SK-N-SH treated with all-trans-retinoic acid at 6 μM for 48 hours (cell line): ENCODE measurements around the gene KMT2B.

Source experiments
- ATAC-seq: fragments of 200-7000 bp; cut with Tn5 transposase; 3 replicates; pipeline ENCODE4 v1.9.1; 2020; ENCODE audit warnings: mild to moderate bottlenecking, moderate library complexity
- ARNTL ChIP-seq: fragments of 450-650 bp; formaldehyde crosslinking; IDR thresholded peaks from 2 replicates; pipeline ENCODE4 v1.5.0; 2020; ENCODE audit warnings: low read depth, mild to moderate bottlenecking, moderate library complexity, borderline replicate concordance
- BACH2 ChIP-seq: fragments of 250-450 bp; sonication (Bioruptor Pico); IDR thresholded peaks from 2 replicates; pipeline ENCODE4 v1.9.0; 2021; ENCODE audit warnings: mild to moderate bottlenecking, borderline replicate concordance
- CREB5 ChIP-seq: fragments of 250-450 bp; sonication (Bioruptor Pico); IDR thresholded peaks from 2 replicates; pipeline ENCODE4 v1.5.1; 2020; ENCODE audit warnings: low read depth, mild to moderate bottlenecking, moderate library complexity
- CSDC2 ChIP-seq: fragments of 250-450 bp; sonication (Bioruptor Pico); IDR thresholded peaks from 2 replicates; pipeline ENCODE4 v1.5.0; 2020; ENCODE audit warnings: mild to moderate bottlenecking, moderate library complexity
- CSRNP3 ChIP-seq: fragments of 250-450 bp; sonication (Bioruptor Pico); IDR thresholded peaks from 2 replicates; pipeline ENCODE4 v1.5.1; 2021; ENCODE audit warnings: mild to moderate bottlenecking, moderate library complexity
- ESRRG ChIP-seq: fragments of 250-450 bp; sonication (Bioruptor Pico); IDR thresholded peaks from 2 replicates; pipeline ENCODE4 v1.6.1; 2021; ENCODE audit warnings: mild to moderate bottlenecking
- GLIS3 ChIP-seq: fragments of 250-450 bp; sonication (Bioruptor Pico); IDR thresholded peaks from 2 replicates; pipeline ENCODE4 v1.5.0; 2020; ENCODE audit warnings: mild to moderate bottlenecking, moderate library complexity
- OSR1 ChIP-seq: fragments of 250-450 bp; sonication (Bioruptor Pico); IDR thresholded peaks from 2 replicates; pipeline ENCODE4 v1.8.0; 2022; ENCODE audit warnings: moderate library complexity, mild to moderate bottlenecking, inconsistent platforms
- RARB ChIP-seq: fragments of 250-450 bp; sonication (Bioruptor Pico); IDR thresholded peaks from 2 replicates; pipeline ENCODE4 v1.8.0; 2021; ENCODE audit warnings: mild to moderate bottlenecking, moderate library complexity
- SNAI2 ChIP-seq: fragments of 250-450 bp; sonication (Bioruptor Pico); IDR thresholded peaks from 2 replicates; pipeline ENCODE4 v1.5.0; 2020; ENCODE audit warnings: mild to moderate bottlenecking, moderate library complexity
- TOX ChIP-seq: fragments of 250-450 bp; sonication (Bioruptor Pico); IDR thresholded peaks from 2 replicates; pipeline ENCODE4 v1.8.0; 2021; ENCODE audit warnings: mild to moderate bottlenecking, moderate library complexity, borderline replicate concordance
- ZC3H10 ChIP-seq: fragments of 250-450 bp; sonication (Bioruptor Pico); IDR thresholded peaks from 2 replicates; pipeline ENCODE4 v1.5.1; 2021; ENCODE audit warnings: mild to moderate bottlenecking, moderate library complexity
- ZFP3 ChIP-seq: fragments of 250-450 bp; sonication (Bioruptor Pico); IDR thresholded peaks from 2 replicates; pipeline ENCODE4 v1.5.0; 2020; ENCODE audit warnings: mild to moderate bottlenecking, moderate library complexity
- ZFP30 ChIP-seq: fragments of 450-650 bp; formaldehyde crosslinking; IDR thresholded peaks from 2 replicates; pipeline ENCODE4 v1.5.0; 2022; ENCODE audit warnings: mild to moderate bottlenecking, moderate library complexity
- ZNF8 ChIP-seq: fragments of 450-650 bp; formaldehyde crosslinking; IDR thresholded peaks from 2 replicates; pipeline ENCODE4 v1.5.0; 2020; ENCODE audit warnings: mild to moderate bottlenecking, moderate library complexity
- TF ChIP-seq, protein P1 (sequence below): fragments of 250-450 bp; sonication (Bioruptor Pico); IDR thresholded peaks from 2 replicates; pipeline ENCODE4 v1.5.0; 2020; ENCODE audit warnings: mild to moderate bottlenecking, moderate library complexity
- TF ChIP-seq, protein P2 (sequence below): fragments of 250-450 bp; sonication (Bioruptor Pico); IDR thresholded peaks from 2 replicates; pipeline ENCODE4 v1.8.0; 2020; ENCODE audit warnings: mild to moderate bottlenecking, moderate library complexity, borderline replicate concordance

Gene KMT2B

GRCh38 chr19:35713904-35714495, 3.8 kb upstream of the KMT2B start:
- TF ChIP-seq, protein P1, sequence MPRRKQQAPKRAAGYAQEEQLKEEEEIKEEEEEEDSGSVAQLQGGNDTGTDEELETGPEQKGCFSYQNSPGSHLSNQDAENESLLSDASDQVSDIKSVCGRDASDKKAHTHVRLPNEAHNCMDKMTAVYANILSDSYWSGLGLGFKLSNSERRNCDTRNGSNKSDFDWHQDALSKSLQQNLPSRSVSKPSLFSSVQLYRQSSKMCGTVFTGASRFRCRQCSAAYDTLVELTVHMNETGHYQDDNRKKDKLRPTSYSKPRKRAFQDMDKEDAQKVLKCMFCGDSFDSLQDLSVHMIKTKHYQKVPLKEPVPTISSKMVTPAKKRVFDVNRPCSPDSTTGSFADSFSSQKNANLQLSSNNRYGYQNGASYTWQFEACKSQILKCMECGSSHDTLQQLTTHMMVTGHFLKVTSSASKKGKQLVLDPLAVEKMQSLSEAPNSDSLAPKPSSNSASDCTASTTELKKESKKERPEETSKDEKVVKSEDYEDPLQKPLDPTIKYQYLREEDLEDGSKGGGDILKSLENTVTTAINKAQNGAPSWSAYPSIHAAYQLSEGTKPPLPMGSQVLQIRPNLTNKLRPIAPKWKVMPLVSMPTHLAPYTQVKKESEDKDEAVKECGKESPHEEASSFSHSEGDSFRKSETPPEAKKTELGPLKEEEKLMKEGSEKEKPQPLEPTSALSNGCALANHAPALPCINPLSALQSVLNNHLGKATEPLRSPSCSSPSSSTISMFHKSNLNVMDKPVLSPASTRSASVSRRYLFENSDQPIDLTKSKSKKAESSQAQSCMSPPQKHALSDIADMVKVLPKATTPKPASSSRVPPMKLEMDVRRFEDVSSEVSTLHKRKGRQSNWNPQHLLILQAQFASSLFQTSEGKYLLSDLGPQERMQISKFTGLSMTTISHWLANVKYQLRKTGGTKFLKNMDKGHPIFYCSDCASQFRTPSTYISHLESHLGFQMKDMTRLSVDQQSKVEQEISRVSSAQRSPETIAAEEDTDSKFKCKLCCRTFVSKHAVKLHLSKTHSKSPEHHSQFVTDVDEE, result no peak
- TF ChIP-seq ARNTL (CRISPR knock-in tag), result no peak
- TF ChIP-seq TOX (CRISPR knock-in tag), result no peak
- no peak for TF ChIP-seq ESRRG (CRISPR knock-in tag)
- TF ChIP-seq CREB5 (CRISPR knock-in tag), result no peak
- TF ChIP-seq, protein P2, sequence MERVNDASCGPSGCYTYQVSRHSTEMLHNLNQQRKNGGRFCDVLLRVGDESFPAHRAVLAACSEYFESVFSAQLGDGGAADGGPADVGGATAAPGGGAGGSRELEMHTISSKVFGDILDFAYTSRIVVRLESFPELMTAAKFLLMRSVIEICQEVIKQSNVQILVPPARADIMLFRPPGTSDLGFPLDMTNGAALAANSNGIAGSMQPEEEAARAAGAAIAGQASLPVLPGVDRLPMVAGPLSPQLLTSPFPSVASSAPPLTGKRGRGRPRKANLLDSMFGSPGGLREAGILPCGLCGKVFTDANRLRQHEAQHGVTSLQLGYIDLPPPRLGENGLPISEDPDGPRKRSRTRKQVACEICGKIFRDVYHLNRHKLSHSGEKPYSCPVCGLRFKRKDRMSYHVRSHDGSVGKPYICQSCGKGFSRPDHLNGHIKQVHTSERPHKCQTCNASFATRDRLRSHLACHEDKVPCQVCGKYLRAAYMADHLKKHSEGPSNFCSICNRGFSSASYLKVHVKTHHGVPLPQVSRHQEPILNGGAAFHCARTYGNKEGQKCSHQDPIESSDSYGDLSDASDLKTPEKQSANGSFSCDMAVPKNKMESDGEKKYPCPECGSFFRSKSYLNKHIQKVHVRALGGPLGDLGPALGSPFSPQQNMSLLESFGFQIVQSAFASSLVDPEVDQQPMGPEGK (CRISPR knock-in tag), result no peak
- TF ChIP-seq OSR1 (CRISPR knock-in tag), result no peak
- no peak for TF ChIP-seq ZNF8 (CRISPR knock-in tag)
- TF ChIP-seq GLIS3, result no peak
- no peak for TF ChIP-seq CSRNP3 (CRISPR knock-in tag)
- TF ChIP-seq ZFP30, result no peak
- TF ChIP-seq ZC3H10, result no peak
- TF ChIP-seq ZFP3, result no peak
- TF ChIP-seq SNAI2, result no peak
- no peak for TF ChIP-seq CSDC2
- TF ChIP-seq, all 23 proteins: peak for 0
- ATAC-seq, result no peak

- ATAC-seq, result no peak
- TF ChIP-seq ZFP3, result no peak
- TF ChIP-seq CSRNP3 (CRISPR knock-in tag), result no peak
- TF ChIP-seq, protein P1, result no peak
- TF ChIP-seq RARB (CRISPR knock-in tag), result no peak
- TF ChIP-seq ZNF8 (CRISPR knock-in tag), result no peak
- no peak for TF ChIP-seq BACH2
Observed at GRCh38 chr19:35714601-35715354, 3.0 kb upstream of the KMT2B start.
